Activated CD4-positive, alpha-beta T cell treated with anti-CD3 and anti-CD28 coated beads, Interleukin-2, amount 50 U/mL, for 48 hours (primary cell): ENCODE measurements around the gene PIN1.

ENCODE experiments used
- DNase-seq, 2 experiments: peaks; one replicate each; pipeline ENCODE4 v3.0.0-alpha.2; 2020

The PIN1 gene

DNA sequence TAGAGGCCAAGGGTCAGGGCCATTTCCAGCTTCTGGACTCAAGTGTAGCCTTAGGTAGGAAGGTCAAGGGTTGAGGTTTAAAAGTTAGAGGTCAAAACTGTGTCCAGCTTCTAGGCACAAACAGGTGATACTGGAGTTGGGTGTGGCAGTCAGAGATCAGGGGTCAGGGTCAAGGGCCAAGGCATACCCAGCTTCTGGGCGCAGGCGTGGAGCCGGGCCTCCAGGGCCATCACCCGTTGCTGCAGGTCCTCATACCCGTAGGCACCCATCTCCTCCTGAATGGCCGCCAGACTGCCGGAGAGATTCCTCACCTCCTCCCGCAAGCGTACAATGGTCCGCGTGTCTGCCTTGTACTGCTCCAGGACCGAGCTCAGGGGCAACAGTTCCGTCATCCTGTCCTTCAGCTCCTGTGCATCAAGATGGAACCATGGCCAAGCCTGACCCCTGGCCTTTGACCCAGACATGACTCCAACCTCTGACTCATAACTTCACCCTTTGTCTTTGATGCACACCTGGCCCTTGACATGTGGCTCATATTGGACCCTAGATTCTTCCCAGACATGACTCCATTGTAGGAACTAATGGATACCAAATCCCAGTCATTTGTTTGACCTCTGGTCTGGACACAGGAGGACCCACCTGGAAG is 22.1 kb downstream of the PIN1 start:
- no peak for DNase-seq

DNA sequence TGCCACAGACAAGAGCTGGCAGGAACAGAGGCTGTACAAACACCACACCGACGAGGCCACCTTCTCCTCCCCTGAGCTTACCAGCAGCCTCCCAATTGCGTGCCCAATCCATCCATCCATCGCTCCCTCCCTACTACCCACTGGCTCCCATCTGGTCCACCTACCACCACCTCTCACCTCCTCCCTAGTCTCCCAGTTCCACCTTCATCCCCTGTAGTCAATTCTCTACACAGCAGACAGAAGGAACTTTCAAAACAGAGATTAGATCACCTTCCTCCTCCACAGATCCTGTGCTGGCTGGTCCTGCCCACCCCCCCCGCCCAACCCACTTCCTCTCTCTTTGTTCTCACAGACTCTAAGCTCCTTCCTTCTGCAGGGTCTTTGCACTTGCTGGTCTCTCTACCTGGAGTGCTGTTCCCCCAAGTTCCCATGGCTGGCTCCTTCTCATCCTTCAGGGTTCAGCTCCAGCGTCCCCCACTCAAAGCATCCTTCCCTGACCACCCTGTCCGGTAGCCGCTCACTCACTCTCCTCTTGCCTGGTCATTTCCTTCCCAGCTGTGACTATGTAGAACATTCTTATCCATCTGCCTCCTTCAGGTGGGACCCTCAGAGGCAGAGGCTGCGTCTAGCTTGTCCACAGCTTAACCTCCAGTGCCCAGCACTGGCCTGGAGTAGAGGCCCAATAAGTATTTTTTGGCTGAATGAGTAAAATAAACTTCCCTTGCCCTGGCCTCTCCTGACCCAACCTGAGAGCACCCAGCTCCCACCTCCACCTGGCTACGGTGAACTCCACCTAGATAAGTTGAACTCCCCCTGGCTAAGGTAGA is 23.0 kb downstream of the PIN1 start:
- no peak for DNase-seq

DNA sequence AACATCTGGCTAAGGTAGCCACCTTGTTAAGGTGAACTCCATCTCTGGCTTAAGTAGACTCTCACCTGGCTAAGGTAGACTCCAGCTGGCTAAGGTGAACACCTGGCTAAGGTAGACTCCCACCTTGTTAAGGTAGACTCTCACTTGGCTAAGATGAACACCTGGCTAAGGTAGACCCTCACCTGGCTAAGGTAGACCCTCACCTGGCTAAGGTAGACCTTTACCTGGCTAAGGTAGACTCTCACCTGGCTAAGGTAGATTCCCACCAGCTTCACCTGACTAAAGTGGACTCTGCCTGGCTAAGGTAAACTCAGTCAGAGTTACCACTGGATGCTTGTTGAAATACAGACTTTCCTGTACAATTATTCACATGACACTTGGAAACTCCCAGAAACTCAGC is 23.6 kb downstream of the PIN1 start:
- no peak for DNase-seq

GRCh38 chr19:9860407-9860806 is 25.3 kb downstream of the PIN1 start:
- no peak for DNase-seq

DNA sequence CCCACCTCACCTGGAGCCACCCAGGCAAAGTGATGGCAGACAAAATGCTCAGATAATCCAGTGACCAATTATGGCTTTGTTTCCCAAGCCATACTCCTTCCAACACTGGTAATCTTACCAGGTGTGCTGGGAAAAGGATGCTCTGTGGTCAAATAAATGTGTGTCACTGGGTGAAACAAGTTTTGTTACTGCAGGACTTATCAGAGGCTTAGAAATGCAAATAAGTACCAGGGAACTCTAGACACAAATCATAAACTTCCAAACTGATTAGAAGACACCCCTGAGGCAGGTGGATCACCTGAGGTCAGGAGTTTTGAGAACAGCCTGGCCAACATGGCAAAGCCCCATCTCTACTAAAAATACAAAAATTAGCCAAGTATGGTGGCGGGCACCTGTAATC is 26.4 kb downstream of the PIN1 start:
- DNase-seq = no peak

DNA sequence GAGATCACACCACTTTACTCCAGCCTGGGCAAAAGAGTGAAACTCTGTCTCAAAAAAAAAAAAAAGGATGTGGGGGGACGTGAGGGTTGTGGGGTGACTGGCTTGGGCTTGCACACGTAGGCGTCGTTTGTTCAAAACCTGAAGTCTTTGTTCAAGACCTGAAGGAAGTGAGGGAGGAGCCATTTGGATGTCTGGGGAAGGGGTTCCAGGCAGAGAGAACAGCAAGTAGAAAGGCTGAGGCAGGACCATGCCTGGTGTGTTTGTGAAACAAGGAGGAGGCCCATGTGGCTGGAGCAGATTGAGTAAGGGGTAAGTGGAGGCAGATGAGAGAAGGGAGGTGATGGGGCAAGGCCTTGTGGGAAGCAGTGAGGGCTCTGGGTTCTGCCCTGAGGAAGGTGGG is 27.8 kb downstream of the PIN1 start:
- DNase-seq = peak in 1 of 2 experiments; percentile 21

DNA sequence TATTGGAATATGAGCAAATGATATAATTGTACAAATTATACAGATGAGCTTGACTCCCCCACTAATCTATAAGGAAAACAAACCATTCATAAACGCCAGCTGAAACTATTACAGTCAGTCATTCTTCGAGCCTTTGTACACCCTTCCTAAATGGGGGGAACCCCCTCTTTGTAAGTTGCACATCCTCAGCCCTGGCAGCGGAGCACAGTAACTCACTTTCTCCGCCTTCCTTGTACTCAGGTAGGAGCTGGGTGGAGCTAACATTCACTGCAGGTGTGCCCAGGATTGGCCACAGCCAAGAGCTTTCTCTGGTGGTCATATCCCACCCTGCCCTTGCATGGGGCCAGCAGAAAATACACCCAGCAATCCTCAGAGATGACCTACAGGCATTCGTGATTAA is 28.6 kb downstream of the PIN1 start:
- DNase-seq = peak in 1 of 2 experiments; percentile 18

DNA sequence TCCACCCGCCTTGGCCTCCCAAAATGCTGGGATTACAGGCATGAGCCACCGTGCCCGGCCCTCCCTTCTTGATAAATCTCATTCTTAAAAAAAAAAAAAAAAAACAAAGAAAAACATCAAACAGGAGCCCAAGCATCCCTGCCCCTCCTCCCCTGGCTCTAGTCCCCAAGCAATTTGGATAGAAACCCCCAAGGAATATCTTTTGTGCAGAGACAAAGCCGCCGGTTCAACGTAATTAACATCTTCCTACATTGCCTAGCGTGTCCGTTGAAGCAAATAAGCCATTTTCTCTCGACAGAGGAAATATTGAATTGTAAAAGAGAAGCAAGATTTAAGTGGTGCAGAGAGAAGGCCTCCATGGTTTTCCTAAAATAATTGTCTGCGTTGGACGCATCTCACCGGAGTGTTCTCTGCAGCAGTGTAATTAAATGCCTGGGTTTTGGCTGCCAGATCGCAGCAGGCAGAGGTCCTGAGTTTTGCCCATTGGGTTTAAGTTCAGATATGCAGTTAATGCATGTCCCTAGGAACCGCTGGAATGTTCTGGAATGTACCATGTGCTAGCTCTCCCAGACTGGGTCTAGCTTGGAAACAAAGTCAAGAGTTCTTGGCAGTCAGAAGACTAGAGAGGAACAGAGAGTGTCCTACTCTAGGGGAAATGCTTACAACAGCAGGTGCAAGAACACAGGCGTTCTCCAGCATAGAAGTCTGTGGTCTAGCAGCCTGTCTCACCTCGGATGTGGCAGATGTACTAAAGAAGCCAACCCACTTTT is 30.8 kb downstream of the PIN1 start:
- DNase-seq = no peak

- DNase-seq = no peak
Observed at GRCh38 chr19:9868983-9869617, 34.0 kb downstream of the PIN1 start.

GRCh38 chr19:9871626-9872338 is 36.7 kb downstream of the PIN1 start:
- no peak for DNase-seq

GRCh38 chr19:9872618-9873242 is 37.6 kb downstream of the PIN1 start:
- no peak for DNase-seq

- no peak for DNase-seq
Observed at GRCh38 chr19:9875031-9875627, 40.0 kb downstream of the PIN1 start.

DNA sequence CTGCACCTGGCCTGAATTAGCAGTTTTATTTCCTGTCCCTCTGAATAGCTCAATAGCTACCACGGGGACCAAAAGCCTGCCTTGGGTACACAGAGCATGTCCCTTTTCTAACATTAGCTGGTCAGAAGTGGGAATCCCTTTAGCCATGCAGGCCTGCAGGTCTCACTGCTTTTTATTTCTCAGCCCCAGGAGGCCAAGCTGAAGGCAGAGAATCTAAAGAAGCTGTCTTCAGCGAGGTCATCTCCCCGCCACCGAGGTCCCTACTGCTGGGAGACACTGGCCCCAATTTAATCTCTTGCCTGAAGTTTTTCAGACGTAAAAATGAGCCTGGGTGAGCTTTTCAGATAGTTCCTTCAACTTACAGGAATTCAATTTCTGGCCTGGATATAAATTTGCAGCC is 40.7 kb downstream of the PIN1 start:
- no peak for DNase-seq

- DNase-seq = no peak
Observed at GRCh38 chr19:9877780-9878510, 42.8 kb downstream of the PIN1 start.

DNA sequence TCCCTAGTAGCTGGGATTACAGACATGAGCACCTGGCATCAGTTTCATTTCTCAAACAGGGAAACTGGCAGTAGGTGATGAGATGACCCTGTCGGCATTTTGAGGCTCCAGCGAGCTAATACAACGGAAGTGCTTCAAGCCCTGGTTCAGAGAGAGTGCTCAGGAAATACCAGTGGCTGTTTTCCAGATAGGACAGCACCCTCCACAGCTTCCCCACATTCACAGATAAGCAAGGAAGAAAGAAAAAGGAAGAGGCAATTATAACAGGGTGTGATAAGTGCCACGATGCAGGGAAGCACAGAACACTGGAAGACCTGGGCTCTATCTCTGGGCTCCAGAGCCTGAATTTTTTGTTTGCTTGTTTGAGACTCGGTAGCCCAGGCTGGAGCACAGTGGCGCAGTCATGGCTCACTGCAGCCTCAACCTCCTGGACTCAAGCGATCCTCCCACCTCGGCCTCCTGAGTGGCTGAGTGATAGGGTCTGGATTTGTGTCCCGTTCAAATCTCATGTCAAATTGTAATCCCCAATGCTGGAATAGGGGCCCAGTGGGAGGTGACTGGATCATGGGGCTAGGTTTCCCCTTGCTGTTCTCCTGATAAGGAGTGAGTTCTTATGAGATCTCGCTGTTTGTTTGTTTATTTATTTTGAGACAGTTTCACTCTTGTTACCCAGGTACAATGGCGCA is 43.5 kb downstream of the PIN1 start:
- DNase-seq = no peak

GRCh38 chr19:9881720-9882119 is 46.6 kb downstream of the PIN1 start:
- no peak for DNase-seq

DNA sequence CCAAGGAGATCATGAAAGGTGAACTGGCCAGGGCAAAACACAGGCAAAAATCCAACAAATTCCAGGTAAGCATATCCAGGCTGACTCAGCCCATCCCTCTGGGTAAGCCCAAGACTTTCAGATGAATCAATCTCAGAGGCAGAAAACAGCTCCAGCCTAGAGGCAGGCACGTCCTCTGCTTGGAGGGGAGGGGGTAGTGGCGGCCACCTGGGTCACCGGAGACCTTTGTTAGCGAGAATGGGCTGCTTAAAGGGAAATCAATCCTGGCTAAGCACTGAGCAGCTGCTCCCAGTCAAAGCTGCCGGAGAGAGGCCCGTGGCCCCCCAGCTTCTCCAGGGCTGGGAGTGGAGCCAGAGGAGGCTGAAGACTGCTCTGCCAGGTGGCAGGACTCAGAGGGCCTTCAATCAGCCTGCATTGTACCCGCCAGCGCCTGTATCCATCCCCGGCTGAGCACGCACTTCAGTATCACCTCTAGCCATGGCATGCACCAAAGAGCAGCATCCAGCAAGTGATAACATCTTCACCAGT is 48.2 kb downstream of the PIN1 start:
- DNase-seq = no peak

DNA sequence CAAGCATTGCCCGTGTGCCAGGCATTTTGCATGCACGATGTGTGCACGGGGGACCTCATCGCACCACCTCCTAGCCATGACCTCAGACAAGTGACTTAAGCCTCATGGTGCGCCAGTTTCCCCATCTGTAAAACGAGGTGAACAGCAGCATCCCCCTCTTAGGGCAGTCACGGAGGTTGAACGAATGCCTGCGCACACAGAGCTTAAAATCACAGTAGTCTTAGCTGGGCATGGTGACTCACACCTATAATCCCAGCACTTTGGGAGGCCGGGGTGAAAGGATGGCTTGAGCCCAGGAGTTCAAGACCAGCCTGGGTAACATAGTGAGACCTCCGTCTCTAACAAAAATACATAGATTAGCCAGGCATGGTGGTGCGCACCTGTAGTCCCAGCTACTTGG is 48.6 kb downstream of the PIN1 start:
- DNase-seq = no peak

- no peak for DNase-seq
Observed at GRCh38 chr19:9885077-9885552, 50.0 kb downstream of the PIN1 start.
